Activated T-helper 17 cell treated with anti-CD3 and anti-CD28 coated beads, Interleukin-2, amount 50 U/mL, for 72 hours (primary cell): ENCODE results near the gene KCTD17. TPM values are rescaled to one million over a fixed set of nuclear protein-coding genes. Genes with fewer than 3 reads are reported as not detected.
A peak's percentile ranks its signal among the peaks of the same experiment; 100 is the strongest.

ENCODE experiments used
- ATAC-seq: fragments of 150-1000 bp; cut with Tn5 transposase; replicated peaks from 2 replicates; pipeline ENCODE4 v1.10.0; 2021; ENCODE audit warnings: mild to moderate bottlenecking, moderate library complexity
- H3K27ac Mint-ChIP-seq: one replicate; pipeline ENCODE4 v1.8.0; 2022; ENCODE audit warnings: mixed read lengths
- H3K27me3 Mint-ChIP-seq: one replicate; pipeline ENCODE4 v1.8.0; 2022; ENCODE audit warnings: mixed read lengths
- H3K36me3 Mint-ChIP-seq: one replicate; pipeline ENCODE4 v1.8.0; 2022; ENCODE audit warnings: low read depth, mild to moderate bottlenecking, mixed read lengths
- H3K4me1 Mint-ChIP-seq: one replicate; pipeline ENCODE4 v1.8.0; 2022; ENCODE audit warnings: mixed read lengths
- H3K4me3 Mint-ChIP-seq: one replicate; pipeline ENCODE4 v1.8.0; 2022; ENCODE audit warnings: mild to moderate bottlenecking, mixed read lengths
- H3K9me3 Mint-ChIP-seq: one replicate; pipeline ENCODE4 v1.8.0; 2022; ENCODE audit warnings: mixed read lengths
- total RNA-seq, 2 donors: library from RNA; stranded (reverse); gene quantifications; one replicate each; pipeline ENCODE4 v1.2.3, GENCODE V29; 2022

KCTD17 gene
- total RNA-seq, 2 donors from 2014 or later = 39.4 to 41.9 TPM

DNA sequence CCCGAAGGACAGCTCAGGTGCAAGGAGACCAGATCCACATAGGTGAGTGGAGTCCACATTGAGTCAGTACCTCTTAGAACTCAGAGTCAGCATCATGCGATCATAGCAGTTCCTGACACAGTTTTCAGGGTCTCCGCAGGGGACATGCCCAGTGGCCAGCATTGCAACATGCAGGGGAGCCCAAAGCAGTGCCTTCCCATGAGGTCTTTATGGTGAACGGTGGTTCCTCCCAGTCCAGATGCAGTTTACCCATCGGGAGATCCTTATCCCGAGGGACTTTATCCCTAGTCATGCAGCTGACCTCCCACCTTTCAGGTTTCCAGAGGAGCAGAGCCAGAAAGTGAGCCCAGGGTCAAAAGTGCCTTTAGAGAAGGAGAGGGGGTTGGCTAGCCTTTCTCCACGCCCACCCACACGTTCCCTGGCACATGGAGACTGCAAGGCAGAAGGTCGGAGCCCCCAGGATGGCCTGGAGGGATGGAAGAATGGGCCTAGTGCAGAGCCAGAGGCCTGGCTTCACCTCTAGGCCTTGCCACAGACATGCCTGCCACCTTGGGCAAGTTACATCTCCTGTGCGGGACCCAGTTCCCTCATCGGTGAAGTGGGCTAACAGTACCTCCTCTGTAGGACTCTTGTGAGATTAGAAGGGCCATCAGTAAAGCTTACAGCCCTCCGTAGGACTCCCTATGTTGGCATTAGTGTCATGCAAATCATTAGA lies 6.4 kb downstream of the KCTD17 start:
- Mint-ChIP-seq H3K4me1 (peaks cover 21% of the 10 kb centered on the region), H3K36me3 (peaks cover 81% of the 10 kb centered on the region), H3K27ac (no peak overlapping the region), H3K4me3 (no peak overlapping the region), H3K27me3 (no peaks in the 10 kb centered on the region), H3K9me3 (no peaks in the 10 kb centered on the region)
- ATAC-seq = no peak

DNA sequence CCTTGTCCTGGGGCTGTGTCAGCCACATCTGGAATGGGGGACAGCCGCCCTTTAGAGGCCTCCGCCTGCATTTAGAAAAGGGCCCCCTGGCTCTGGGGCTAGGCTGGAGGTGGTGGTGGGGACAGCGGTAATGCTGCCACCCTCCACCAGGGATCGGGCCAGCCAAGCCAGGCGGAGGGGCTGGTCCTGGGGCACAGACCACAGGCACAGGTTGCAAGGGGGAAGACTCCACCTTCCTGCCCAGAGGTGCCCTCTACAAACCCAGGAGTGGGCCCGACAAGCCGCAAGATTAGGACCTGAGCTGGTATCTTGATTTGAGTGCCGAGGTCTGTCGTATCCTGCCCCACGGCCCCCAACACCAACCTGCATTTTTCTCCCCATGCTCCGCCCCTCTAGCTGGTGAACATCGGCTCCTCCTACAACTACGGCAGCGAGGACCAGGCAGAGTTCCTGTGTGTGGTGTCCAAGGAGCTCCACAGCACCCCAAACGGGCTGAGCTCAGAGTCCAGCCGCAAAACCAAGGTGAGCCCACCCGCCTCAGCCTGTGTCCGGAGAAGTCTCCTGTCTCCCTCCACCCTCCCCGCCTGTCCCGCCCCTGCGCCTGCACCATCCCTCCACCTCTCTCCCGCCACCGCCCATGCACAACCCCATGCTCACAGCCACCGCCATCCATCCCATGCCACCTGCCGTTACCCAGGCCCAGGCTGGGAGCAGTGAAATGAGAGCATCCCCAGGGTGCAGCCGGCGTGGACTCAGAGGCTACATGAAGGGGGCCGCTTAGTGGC lies 7.6 kb downstream of the KCTD17 start:
- Mint-ChIP-seq H3K4me3 (peak overlapping the region; percentile 80), H3K27ac (no peak overlapping the region), H3K27me3 (no peaks in the 10 kb centered on the region), H3K36me3 (peaks cover 85% of the 10 kb centered on the region), H3K9me3 (no peaks in the 10 kb centered on the region), H3K4me1 (peaks cover 27% of the 10 kb centered on the region)
- no peak for ATAC-seq

DNA sequence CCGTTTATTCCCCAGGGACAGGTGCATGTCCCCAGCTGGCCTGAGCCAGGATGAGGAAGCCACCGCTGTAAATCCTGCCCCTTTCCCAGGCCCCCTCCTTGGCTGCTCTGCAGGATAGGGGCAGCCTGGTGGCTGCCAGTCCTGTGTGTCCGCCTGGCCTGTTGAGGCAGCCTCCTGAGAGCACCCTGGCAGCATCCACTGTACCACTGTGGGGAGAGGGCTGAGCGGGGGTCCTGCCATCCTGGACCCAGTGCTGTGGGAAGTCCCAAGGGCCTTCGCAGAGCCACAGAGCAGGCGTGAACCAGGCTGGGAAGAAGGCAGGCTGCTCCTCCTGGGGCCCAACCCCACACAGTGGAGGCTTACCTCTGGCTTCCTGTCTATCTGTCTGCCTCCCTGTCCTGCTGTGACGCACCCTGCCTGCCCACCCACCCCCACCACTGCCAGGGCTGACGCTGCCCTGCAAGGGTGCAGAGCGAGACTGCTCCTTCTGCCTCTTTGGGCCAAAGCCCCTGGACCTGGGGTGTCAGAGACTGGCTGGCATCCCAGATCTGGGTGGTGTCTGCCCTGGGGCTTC lies 8.4 kb downstream of the KCTD17 start:
- peak overlapping the region; percentile 80 for H3K4me3 Mint-ChIP-seq
- peaks cover 92% of the 10 kb centered on the region for H3K36me3 Mint-ChIP-seq
- H3K27me3 Mint-ChIP-seq = no peaks in the 10 kb centered on the region
- H3K4me1 Mint-ChIP-seq = peaks cover 35% of the 10 kb centered on the region
- no peaks in the 10 kb centered on the region for H3K9me3 Mint-ChIP-seq
- peak; percentile 18 for ATAC-seq
- H3K27ac Mint-ChIP-seq = peak overlapping the region; percentile 93

DNA sequence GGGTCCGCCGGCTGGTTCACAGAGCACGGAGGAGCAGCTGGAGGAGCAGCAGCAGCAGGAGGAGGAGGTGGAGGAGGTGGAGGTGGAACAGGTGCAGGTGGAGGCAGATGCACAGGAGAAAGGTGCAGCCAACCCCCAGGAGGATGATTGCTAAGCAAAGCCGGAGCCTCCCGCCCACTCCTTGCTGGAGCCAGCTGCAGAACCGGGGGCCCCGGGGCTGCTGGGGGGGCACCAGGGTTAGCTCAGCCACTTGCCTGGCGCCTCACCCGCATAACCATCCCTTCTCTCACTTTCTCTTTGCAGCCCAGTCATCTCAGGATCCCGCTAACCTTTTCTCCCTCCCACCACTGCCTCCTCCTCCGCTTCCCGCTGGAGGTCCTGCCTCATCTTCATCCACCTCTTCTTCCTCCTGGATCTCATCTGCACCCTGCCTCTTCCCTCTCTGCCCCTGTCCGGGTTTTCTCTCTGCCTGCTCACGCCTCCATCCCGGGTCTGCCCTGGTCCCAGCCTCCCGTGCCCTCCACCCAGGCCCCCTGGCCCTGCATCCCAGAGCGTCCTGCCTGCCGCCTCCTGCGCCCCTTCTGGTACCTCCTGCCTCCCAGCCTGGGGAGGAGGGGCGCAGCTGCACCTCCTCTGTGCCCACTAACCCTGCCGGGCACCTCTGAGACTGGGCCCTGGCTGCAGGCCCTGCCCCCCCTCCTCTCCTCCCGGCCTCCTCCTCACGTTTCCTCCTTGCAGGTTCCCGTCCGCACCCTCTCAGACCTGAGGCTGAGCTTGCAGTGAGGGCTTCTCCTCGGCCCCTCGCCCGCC lies 9.5 kb downstream of the KCTD17 start:
- Mint-ChIP-seq H3K4me3 (peak overlapping the region; percentile 80), H3K9me3 (no peaks in the 10 kb centered on the region), H3K36me3 (peaks cover 92% of the 10 kb centered on the region), H3K27ac (peak overlapping the region; percentile 93), H3K4me1 (peaks cover 35% of the 10 kb centered on the region), H3K27me3 (no peaks in the 10 kb centered on the region)
- peak; percentile 65 for ATAC-seq

DNA sequence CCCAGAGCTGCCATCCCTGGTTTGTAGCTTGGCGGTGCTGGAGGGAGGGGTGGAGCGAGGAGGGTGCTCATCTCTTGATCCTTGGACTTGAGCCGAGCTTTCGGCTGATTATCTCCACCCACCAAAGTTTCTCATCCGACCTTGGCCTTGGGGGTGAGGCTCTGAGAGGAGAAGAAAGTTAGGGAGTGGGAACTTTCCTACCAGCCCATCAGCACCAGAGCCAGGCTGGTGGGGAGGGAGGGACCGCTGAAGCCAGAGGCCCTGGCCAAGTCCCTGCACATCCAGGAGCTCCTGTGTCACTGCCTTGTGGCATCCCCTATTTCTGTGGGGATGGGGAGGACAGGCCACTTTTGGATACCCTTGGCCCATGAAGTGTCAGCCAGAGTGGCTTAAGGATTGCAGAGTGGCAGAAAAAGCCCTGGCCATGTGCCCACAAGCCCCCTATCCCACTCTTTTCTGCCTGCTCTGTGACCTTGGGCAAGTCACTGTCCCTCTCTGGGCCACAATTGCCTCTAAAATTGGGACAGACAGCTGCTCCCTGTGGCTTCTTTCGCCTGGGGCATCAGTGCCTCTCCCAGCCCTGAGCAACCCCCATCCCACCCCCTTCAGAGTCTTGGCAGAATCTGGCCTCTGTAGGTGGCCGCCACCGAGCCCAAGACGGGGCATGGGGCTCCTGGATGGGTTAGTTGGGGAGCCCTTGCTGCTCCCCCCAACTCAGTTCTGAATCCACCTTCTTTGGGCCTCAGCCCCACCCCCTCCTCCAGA lies 10.3 kb downstream of the KCTD17 start:
- H3K36me3 Mint-ChIP-seq = peaks cover 92% of the 10 kb centered on the region
- peak overlapping the region; percentile 93 for H3K27ac Mint-ChIP-seq
- H3K4me3 Mint-ChIP-seq = peak overlapping the region; percentile 80
- H3K4me1 Mint-ChIP-seq = peaks cover 41% of the 10 kb centered on the region
- no peaks in the 10 kb centered on the region for H3K9me3 Mint-ChIP-seq
- H3K27me3 Mint-ChIP-seq = no peaks in the 10 kb centered on the region
- no peak for ATAC-seq

DNA sequence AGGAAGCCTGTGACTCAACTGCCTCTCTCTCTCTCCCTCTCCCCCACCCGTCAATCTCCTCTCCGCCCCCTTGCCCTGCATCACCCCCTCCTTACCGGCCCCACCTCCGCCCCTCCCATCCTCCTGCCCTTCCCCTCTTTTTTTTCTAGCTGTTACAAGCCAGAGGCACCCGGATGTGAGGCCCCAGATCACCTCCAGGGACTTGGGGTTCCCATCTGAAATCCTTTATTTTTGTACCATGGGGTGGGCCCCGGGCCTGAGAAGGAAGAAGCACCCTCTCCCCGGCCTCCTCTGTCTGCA lies 10.8 kb downstream of the KCTD17 start:
- ATAC-seq = peak; percentile 13
- H3K4me3 Mint-ChIP-seq = peak overlapping the region; percentile 80
- no peaks in the 10 kb centered on the region for H3K9me3 Mint-ChIP-seq
- peaks cover 42% of the 10 kb centered on the region for H3K4me1 Mint-ChIP-seq
- H3K27me3 Mint-ChIP-seq = no peaks in the 10 kb centered on the region
- H3K27ac Mint-ChIP-seq = peak overlapping the region; percentile 93
- H3K36me3 Mint-ChIP-seq = peaks cover 92% of the 10 kb centered on the region

DNA sequence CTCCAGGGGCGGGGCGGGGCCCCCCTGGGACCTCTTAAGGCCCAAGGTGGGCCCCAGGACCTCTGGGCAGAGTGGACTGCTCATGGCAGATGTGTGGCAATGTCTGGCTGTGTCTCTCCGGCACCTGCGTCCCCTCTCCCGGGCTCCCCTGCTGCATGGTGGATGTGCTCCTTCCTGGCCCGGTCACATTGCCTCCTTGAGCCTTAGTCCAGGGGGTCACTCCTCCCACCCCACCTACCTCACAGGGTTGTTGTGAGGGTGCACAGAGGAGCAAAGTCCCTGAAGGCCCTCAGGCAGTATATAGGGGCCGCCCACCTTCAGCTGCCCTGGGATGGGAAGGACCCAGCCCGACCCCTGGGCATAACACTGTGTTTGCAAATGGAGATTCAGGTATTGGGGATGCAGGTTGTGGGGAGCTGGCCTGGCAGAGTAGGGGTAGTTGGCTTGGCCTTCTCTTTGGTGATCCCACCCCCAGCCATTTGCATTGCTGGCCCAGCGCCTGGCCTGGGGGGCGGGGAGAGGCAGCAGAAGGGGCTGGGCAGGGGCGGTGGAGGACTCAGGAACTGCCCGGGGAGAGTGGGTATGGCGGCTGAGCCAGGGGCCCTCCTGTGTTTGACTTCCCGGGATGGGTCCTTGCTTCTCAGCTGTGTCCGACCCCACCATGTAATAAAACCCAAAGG lies 11.3 kb downstream of the KCTD17 start:
- H3K27me3 Mint-ChIP-seq = no peaks in the 10 kb centered on the region
- H3K36me3 Mint-ChIP-seq = peaks cover 92% of the 10 kb centered on the region
- peak overlapping the region; percentile 80 for H3K4me3 Mint-ChIP-seq
- peaks cover 42% of the 10 kb centered on the region for H3K4me1 Mint-ChIP-seq
- no peaks in the 10 kb centered on the region for H3K9me3 Mint-ChIP-seq
- H3K27ac Mint-ChIP-seq = peak overlapping the region; percentile 93
- peak; percentile 7 for ATAC-seq

DNA sequence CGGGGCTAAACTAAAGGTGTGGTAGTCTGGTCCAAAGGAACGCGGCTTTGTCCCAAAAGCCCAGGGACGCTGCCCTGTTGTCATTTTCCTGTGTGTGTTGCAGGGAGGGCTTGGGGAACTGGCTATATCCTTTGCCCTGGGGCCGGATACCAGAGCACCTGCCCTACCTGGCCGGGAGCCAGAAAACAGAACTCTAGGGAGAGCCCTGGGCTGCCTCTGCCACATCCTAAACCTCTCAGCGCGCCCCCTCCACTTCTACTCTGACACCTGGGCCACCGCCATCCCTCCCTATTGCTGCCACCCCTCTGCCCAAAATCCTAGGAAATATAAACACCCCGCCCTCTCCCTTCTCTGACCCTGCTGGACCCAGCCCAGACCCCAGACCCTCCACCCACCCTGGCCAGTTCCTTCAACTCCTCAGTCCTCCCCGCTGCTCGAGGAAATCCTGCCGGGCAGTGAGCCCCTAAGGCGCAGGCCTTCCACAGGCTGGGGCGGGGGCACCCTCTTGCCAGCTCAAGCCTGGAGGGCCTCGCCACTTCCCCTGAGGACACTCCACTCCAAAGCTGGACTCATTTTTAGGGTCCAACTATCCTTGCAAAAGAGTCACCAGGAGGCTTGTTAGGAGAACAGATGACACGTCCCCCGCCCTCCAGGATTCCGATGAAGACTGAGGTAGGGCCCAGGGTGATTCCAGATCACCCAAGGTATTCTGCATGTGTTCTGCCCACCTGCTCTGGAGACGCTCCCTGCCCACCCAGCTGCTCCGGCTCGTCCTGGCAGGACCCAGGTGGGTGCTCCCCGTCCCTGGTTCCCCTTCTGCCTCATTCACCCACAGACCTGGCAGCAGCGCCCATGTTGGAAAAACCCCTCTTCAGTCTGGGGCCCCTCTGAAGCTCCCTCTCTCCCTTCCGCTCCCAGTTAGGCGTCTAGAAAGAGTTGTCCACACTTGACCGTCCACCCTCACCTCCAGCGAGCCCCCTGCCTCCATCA lies 12.2 kb downstream of the KCTD17 start:
- H3K27ac Mint-ChIP-seq = peak overlapping the region; percentile 93
- H3K4me3 Mint-ChIP-seq = peak overlapping the region; percentile 80
- no peaks in the 10 kb centered on the region for H3K27me3 Mint-ChIP-seq
- no peaks in the 10 kb centered on the region for H3K9me3 Mint-ChIP-seq
- ATAC-seq = peak; percentile 20
- H3K4me1 Mint-ChIP-seq = peaks cover 42% of the 10 kb centered on the region
- peaks cover 97% of the 10 kb centered on the region for H3K36me3 Mint-ChIP-seq

DNA sequence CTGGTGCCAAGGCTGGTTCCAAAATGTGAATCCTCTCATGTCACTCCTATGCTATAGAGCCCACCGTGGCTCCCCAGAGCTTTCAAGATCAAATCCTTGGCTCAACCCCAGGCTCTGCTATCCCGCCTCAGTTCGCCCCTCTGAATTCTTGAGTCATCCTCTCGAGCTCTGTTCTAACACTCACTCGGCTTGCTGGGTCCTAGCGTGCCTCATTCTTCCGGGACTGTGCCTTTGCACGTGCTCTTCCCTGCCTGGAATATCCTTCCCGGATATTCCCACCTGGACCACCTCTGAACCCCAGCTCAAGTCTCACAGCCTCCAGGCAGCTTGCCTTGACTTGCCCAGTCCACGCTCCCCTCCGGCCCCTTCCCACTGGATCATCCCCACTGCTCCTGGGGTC lies 13.0 kb downstream of the KCTD17 start:
- H3K4me1 Mint-ChIP-seq = peaks cover 42% of the 10 kb centered on the region
- no peak for ATAC-seq
- peak overlapping the region; percentile 93 for H3K27ac Mint-ChIP-seq
- no peaks in the 10 kb centered on the region for H3K27me3 Mint-ChIP-seq
- peak overlapping the region; percentile 80 for H3K4me3 Mint-ChIP-seq
- peaks cover 93% of the 10 kb centered on the region for H3K36me3 Mint-ChIP-seq
- no peaks in the 10 kb centered on the region for H3K9me3 Mint-ChIP-seq

DNA sequence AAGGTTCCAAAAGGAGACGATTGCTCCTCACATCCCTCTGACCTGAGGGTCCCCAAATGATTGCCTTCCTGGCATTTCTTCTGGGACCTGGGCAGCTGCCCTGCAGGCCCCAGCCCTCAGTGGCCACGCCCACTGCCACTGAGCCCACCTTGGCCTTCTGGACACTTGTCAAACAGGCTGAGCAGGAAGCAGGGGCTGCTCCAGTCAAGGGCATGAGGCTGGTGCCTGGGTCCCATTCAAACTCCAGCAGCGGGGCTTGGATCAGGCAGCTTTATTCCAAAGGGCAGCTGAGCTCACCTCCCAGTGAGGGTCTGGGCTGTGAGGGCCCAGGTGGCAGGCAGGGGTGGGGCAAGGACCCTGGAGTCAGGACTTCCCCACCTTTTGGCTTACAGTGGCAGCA lies 13.6 kb downstream of the KCTD17 start:
- no peak overlapping the region for H3K4me3 Mint-ChIP-seq
- H3K27ac Mint-ChIP-seq = peak overlapping the region; percentile 93
- no peaks in the 10 kb centered on the region for H3K9me3 Mint-ChIP-seq
- H3K4me1 Mint-ChIP-seq = peaks cover 42% of the 10 kb centered on the region
- no peaks in the 10 kb centered on the region for H3K27me3 Mint-ChIP-seq
- ATAC-seq = no peak
- peaks cover 87% of the 10 kb centered on the region for H3K36me3 Mint-ChIP-seq

DNA sequence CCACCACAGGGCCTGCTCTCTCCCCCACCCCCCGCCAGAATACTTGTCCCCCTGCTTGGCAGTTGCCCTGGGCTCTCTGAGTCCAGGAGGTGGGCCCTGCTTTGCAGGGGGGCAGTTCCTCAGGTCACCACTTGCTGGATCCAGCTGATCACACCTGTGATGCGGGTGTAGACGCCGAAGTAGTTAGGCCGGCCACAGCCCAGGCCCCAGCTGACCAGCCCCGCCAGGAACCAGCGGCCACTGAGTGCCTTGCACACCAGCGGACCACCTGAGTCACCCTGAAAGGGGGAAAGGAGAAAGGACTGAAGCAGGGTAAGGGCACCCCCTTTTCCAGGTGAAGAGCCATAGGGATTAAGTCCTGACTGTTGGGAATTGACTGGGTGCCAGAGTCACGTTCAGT lies 14.4 kb downstream of the KCTD17 start:
- H3K36me3 Mint-ChIP-seq = peaks cover 79% of the 10 kb centered on the region
- H3K27me3 Mint-ChIP-seq = no peaks in the 10 kb centered on the region
- peaks cover 37% of the 10 kb centered on the region for H3K4me1 Mint-ChIP-seq
- ATAC-seq = no peak
- H3K9me3 Mint-ChIP-seq = no peaks in the 10 kb centered on the region
- no peak overlapping the region for H3K4me3 Mint-ChIP-seq
- H3K27ac Mint-ChIP-seq = peak overlapping the region; percentile 89

DNA sequence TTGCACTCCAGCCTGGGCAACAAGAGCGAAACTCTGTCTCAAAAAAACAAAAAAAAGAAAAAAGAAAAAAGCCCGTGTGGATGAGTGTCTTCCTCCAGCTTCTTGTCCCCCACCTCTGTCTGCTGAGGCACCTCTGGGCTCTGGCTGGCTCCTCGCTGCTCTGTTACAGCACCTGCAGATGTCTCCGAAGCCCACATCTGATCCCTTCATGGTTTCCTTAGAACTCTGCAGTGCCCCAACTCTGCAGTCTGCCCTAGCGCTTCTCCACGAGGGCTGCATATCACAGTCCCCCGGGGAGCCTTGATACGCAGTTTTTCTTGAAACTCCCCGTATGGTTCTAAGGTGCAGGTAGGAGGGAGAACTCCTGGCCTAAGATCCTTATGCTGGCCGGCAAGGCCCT lies 15.9 kb downstream of the KCTD17 start:
- H3K27ac Mint-ChIP-seq = peak overlapping the region; percentile 89
- H3K9me3 Mint-ChIP-seq = no peaks in the 10 kb centered on the region
- ATAC-seq = no peak
- no peaks in the 10 kb centered on the region for H3K27me3 Mint-ChIP-seq
- H3K36me3 Mint-ChIP-seq = peaks cover 65% of the 10 kb centered on the region
- H3K4me1 Mint-ChIP-seq = peaks cover 26% of the 10 kb centered on the region
- H3K4me3 Mint-ChIP-seq = peak overlapping the region; percentile 1
